ENCODE measurements around the gene TENM4.

DNA sequence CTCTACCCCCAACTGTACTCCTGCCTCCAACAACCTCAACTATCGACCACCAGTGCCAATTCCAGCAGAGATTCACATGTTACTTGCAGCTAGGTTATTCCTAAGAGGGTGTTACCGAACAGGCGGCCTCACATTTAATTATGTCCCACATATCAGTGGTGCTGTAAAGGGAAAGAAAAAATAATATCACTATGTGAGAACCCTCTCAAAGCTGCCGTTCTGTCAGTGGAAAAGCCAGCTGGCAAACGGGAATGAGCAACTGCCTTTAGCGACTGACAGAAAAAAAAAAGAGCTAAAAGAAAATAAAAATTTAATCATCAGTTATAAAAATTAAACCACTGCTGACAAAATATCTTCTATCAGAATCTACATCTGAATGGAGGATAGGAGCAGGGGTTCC is 595.3 kb downstream of the TENM4 start:
- TF ChIP-seq POLR2A (IDR thresholded peaks at IDR 0.05), result no peak
- no peak for TF ChIP-seq EP300 (IDR thresholded peaks at IDR 0.05)
